Neural crest cell (in vitro differentiated cells): ENCODE results near the gene TMEM131L. TPM values are rescaled to one million over a fixed set of nuclear protein-coding genes. Genes with fewer than 3 reads are reported as not detected.

Experiments used
- DNase-seq: peaks from one replicate; pipeline ENCODE4 v3.0.0; 2021; ENCODE audit warnings: low read depth, mixed read lengths, low spot score
- H3K27ac Mint-ChIP-seq: one replicate; pipeline ENCODE4 v1.8.0; 2021; ENCODE audit warnings: mild to moderate bottlenecking, mixed read lengths; ENCODE audit not compliant: unreplicated experiment
- H3K27me3 Mint-ChIP-seq: 2 replicates; pipeline ENCODE4 v1.8.0; 2021; ENCODE audit warnings: low read depth, mild to moderate bottlenecking, mixed read lengths
- H3K36me3 Mint-ChIP-seq: 2 replicates; pipeline ENCODE4 v1.8.0; 2021; ENCODE audit warnings: low read depth, mild to moderate bottlenecking, mixed read lengths
- H3K4me1 Mint-ChIP-seq: 2 replicates; pipeline ENCODE4 v1.8.0; 2021; ENCODE audit warnings: mixed read lengths
- H3K4me3 Mint-ChIP-seq: one replicate; pipeline ENCODE4 v1.8.0; 2021; ENCODE audit warnings: mild to moderate bottlenecking, mixed read lengths
- H3K9me3 Mint-ChIP-seq: 2 replicates; pipeline ENCODE4 v1.8.0; 2021; ENCODE audit warnings: mixed read lengths
- CTCF ChIP-seq: fragments of 200-600 bp; sonication (generic); conservative IDR thresholded peaks from 2 replicates; pipeline ENCODE4 v1.5.0; 2021; ENCODE audit warnings: antibody characterized with exemption, mild to moderate bottlenecking
- total RNA-seq: library from RNA; stranded (reverse); gene quantifications from 2 replicates; pipeline ENCODE4 v1.2.1, GENCODE V29; 2021

TMEM131L gene
- total RNA-seq, 1 donor from 2014 or later = 36.1 TPM

GRCh38 chr4:153611679-153612078 lies 145.5 kb downstream of the TMEM131L start:
- H3K9me3 Mint-ChIP-seq = peaks cover 7% of the 10 kb centered on the region
- peaks cover 56% of the 10 kb centered on the region for H3K36me3 Mint-ChIP-seq
- H3K4me1 Mint-ChIP-seq = peaks cover 9% of the 10 kb centered on the region
- H3K27ac Mint-ChIP-seq = no peak overlapping the region
- no peak for DNase-seq
- no peak overlapping the region for H3K4me3 Mint-ChIP-seq
- TF ChIP-seq CTCF = no peak
- no peaks in the 10 kb centered on the region for H3K27me3 Mint-ChIP-seq

- Mint-ChIP-seq H3K27ac (no peak overlapping the region), H3K9me3 (peaks cover 7% of the 10 kb centered on the region), H3K27me3 (no peaks in the 10 kb centered on the region), H3K36me3 (peaks cover 60% of the 10 kb centered on the region), H3K4me1 (peaks cover 9% of the 10 kb centered on the region), H3K4me3 (no peak overlapping the region)
- no peak for DNase-seq
- no peak for TF ChIP-seq CTCF
These were observed 146.7 kb downstream of the TMEM131L start for GRCh38 chr4:153612878-153613277.

- Mint-ChIP-seq H3K4me3 (no peak overlapping the region), H3K4me1 (peaks cover 14% of the 10 kb centered on the region), H3K36me3 (peaks cover 59% of the 10 kb centered on the region), H3K9me3 (peaks cover 7% of the 10 kb centered on the region), H3K27me3 (no peaks in the 10 kb centered on the region), H3K27ac (no peak overlapping the region)
- no peak for TF ChIP-seq CTCF
- DNase-seq = no peak
These were observed 149.9 kb downstream of the TMEM131L start for GRCh38 chr4:153616006-153616555.

GRCh38 chr4:153618833-153619232 lies 152.7 kb downstream of the TMEM131L start:
- Mint-ChIP-seq H3K36me3 (peaks cover 52% of the 10 kb centered on the region), H3K27me3 (no peaks in the 10 kb centered on the region), H3K9me3 (no peaks in the 10 kb centered on the region), H3K4me3 (no peak overlapping the region), H3K27ac (peak overlapping the region; percentile 57), H3K4me1 (peaks cover 22% of the 10 kb centered on the region)
- no peak for DNase-seq
- no peak for TF ChIP-seq CTCF

GRCh38 chr4:153619811-153620210 lies 153.7 kb downstream of the TMEM131L start:
- no peak for DNase-seq
- peaks cover 22% of the 10 kb centered on the region for H3K4me1 Mint-ChIP-seq

More at GRCh38 chr4:153619811-153620210, 153.7 kb downstream of the TMEM131L start:
- Mint-ChIP-seq H3K27me3 (no peaks in the 10 kb centered on the region), H3K4me3 (no peak overlapping the region), H3K9me3 (no peaks in the 10 kb centered on the region), H3K36me3 (peaks cover 47% of the 10 kb centered on the region), H3K27ac (peak overlapping the region; percentile 83)
- TF ChIP-seq CTCF = no peak
